GM19467 (cell line): ENCODE data around the gene MICALL1.
A peak's percentile ranks its signal among the peaks of the same experiment; 100 is the strongest.
"Not testable (repeated sequence)": the region's sequence is repeated elsewhere in the genome, so short reads cannot be mapped to it uniquely, and the experiment has no call there.

Source experiments
- ATAC-seq: cut with Tn5 transposase; IDR thresholded peaks from one replicate; pipeline ENCODE4 v1.9.1; 2021; ENCODE audit warnings: mild to moderate bottlenecking, moderate library complexity; ENCODE audit not compliant: unreplicated experiment

Gene MICALL1

GRCh38 chr22:37929390-37929789 is 23.3 kb downstream of the MICALL1 start:
- no peak for ATAC-seq

GRCh38 chr22:37930270-37930951 is 24.3 kb downstream of the MICALL1 start:
- no peak for ATAC-seq

- no peak for ATAC-seq
Observed at GRCh38 chr22:37930952-37931440, 24.9 kb downstream of the MICALL1 start.

GRCh38 chr22:37931893-37932389 is 25.8 kb downstream of the MICALL1 start:
- no peak for ATAC-seq

- no peak for ATAC-seq
Observed at GRCh38 chr22:37932401-37932800, 26.3 kb downstream of the MICALL1 start.

- no peak for ATAC-seq
Observed at GRCh38 chr22:37932821-37933578, 26.9 kb downstream of the MICALL1 start.

- ATAC-seq = peak; percentile 76
Observed at GRCh38 chr22:37933711-37934376, 27.7 kb downstream of the MICALL1 start.

- no peak for ATAC-seq
Observed at GRCh38 chr22:37940698-37941376, 34.7 kb downstream of the MICALL1 start.

GRCh38 chr22:37942133-37942532 is 36.0 kb downstream of the MICALL1 start:
- ATAC-seq = no peak

- ATAC-seq = no peak
Observed at GRCh38 chr22:37943136-37943824, 37.2 kb downstream of the MICALL1 start.

- no peak for ATAC-seq
Observed at GRCh38 chr22:37943825-37944198, 37.7 kb downstream of the MICALL1 start.

GRCh38 chr22:37944423-37944822 is 38.3 kb downstream of the MICALL1 start:
- not testable (repeated sequence) for ATAC-seq

GRCh38 chr22:37947142-37947795 is 41.2 kb downstream of the MICALL1 start:
- ATAC-seq = not testable (repeated sequence)

- no peak for ATAC-seq
Observed at GRCh38 chr22:37951305-37951704, 45.2 kb downstream of the MICALL1 start.

GRCh38 chr22:37952629-37953028 is 46.5 kb downstream of the MICALL1 start:
- ATAC-seq = not testable (repeated sequence)

GRCh38 chr22:37953062-37953436 is 47.0 kb downstream of the MICALL1 start:
- no peak for ATAC-seq

GRCh38 chr22:37953437-37954179 is 47.5 kb downstream of the MICALL1 start, which contains the start of the genes C22orf23 and POLR2F:
C22orf23 (minus strand) TSS chr22:37953601; CDS start chr22:37953149, 452 bp downstream.
POLR2F (plus strand) TSS chr22:37953699; CDS start chr22:37953788, 89 bp downstream.
- peak; percentile 71 for ATAC-seq

GRCh38 chr22:37954686-37955085 is 48.6 kb downstream of the MICALL1 start:
- no peak for ATAC-seq
